IMR-90 (cell line): Measurements from ENCODE around the gene IGF2R. TPM values are rescaled to one million over a fixed set of nuclear protein-coding genes. Genes with fewer than 3 reads are reported as not detected.

ENCODE experiments used
- ATAC-seq: fragments of 200-7000 bp; cut with Tn5 transposase; 2 replicates; pipeline ENCODE4 v1.9.1; 2020; ENCODE audit warnings: low read depth, mild to moderate bottlenecking, moderate library complexity
- BruUV-seq: library from RNA; stranded (reverse); fragments of 400-500 nt; replicated peaks from 2 replicates; lab custom pipeline; 2021; lab: Mats Ljungman, UMichigan
- CTCF ChIA-PET: fragments of 300-600 bp; formaldehyde crosslinking; extraction: SDS; loops from one replicate; lab custom pipeline; 2021; ENCODE audit warnings: antibody characterized with exemption; lab: Yijun Ruan, JAX
- POLR2A ChIA-PET: fragments of 300-600 bp; sonication (Branson Sonifier 250); formaldehyde crosslinking; loops from one replicate; lab custom pipeline; 2022; ENCODE audit warnings: antibody characterized with exemption; ENCODE audit not compliant: unreplicated experiment; lab: Charles Lee
- DNase-seq: peaks from one replicate; pipeline ENCODE4 v3.0.0; 2013
- H2AFZ ChIP-seq: replicated peaks from 2 replicates; pipeline ENCODE3; 2013; ENCODE audit warnings: low read length, mild to moderate bottlenecking; ENCODE audit not compliant: poor library complexity
- H2AK5ac ChIP-seq: 2 replicates; pipeline ENCODE4 v1.6.1; 2013; ENCODE audit warnings: low read depth, low read length, inconsistent platforms
- H2AK9ac ChIP-seq: replicated peaks from 2 replicates; pipeline ENCODE3; 2013; ENCODE audit warnings: mild to moderate bottlenecking, low read depth, low read length, moderate library complexity; ENCODE audit not compliant: poor library complexity
- H2BK120ac ChIP-seq: 2 replicates; pipeline ENCODE4 v1.6.1; 2013; ENCODE audit warnings: low read depth, low read length, inconsistent platforms
- H2BK15ac ChIP-seq: 3 replicates; pipeline ENCODE4 v1.6.1; 2013; ENCODE audit warnings: low read depth, low read length, inconsistent platforms
- H2BK20ac ChIP-seq: 2 replicates; pipeline ENCODE4 v1.6.1; 2013; ENCODE audit warnings: low read depth, mild to moderate bottlenecking, inconsistent platforms, low read length, moderate library complexity
- H2BK5ac ChIP-seq: 2 replicates; pipeline ENCODE4 v1.6.1; 2013; ENCODE audit warnings: mild to moderate bottlenecking, low read depth, low read length, inconsistent platforms; ENCODE audit not compliant: poor library complexity, severe bottlenecking
- H3K14ac ChIP-seq: replicated peaks from 2 replicates; pipeline ENCODE4 v1.6.1; 2013; ENCODE audit warnings: low read depth, low read length, inconsistent platforms
- H3K18ac ChIP-seq: 2 replicates; pipeline ENCODE4 v1.6.1; 2013; ENCODE audit warnings: low read depth, low read length, control low read depth
- H3K23ac ChIP-seq: 2 replicates; pipeline ENCODE4 v1.6.1; 2013; ENCODE audit warnings: low read depth, low read length, inconsistent platforms
- H3K27ac ChIP-seq: 2 replicates; pipeline ENCODE4 v1.5.1; 2013; ENCODE audit warnings: mild to moderate bottlenecking, control low read depth, low read length; ENCODE audit not compliant: insufficient read depth
- H3K27me3 ChIP-seq: 2 replicates; pipeline ENCODE4 v1.6.1; 2013; ENCODE audit warnings: low read length; ENCODE audit not compliant: control insufficient read depth, insufficient read depth
- H3K36me3 ChIP-seq: 2 replicates; pipeline ENCODE4 v1.6.1; 2013; ENCODE audit warnings: low read length, mixed read lengths; ENCODE audit not compliant: control insufficient read depth, insufficient read depth
- H3K4ac ChIP-seq: 2 replicates; pipeline ENCODE4 v1.6.1; 2013; ENCODE audit warnings: low read depth, low read length, inconsistent platforms
- H3K4me1 ChIP-seq: 2 replicates; pipeline ENCODE4 v1.6.1; 2013; ENCODE audit warnings: low read length, mixed read lengths; ENCODE audit not compliant: control insufficient read depth, insufficient read depth
- H3K4me2 ChIP-seq: 2 replicates; pipeline ENCODE4 v1.6.1; 2013; ENCODE audit warnings: low read depth, mild to moderate bottlenecking, control low read depth, low read length, moderate library complexity
- H3K4me3 ChIP-seq: 2 replicates; pipeline ENCODE4 v1.5.1; 2013; ENCODE audit warnings: low read depth, mild to moderate bottlenecking, control low read depth, low read length, moderate library complexity; ENCODE audit not compliant: insufficient read depth
- H3K56ac ChIP-seq: 2 replicates; pipeline ENCODE4 v1.6.1; 2013; ENCODE audit warnings: low read length, inconsistent platforms; ENCODE audit not compliant: insufficient read depth; ENCODE audit errors: extremely low read depth
- H3K79me1 ChIP-seq, 2 experiments: 2 replicates each; pipeline ENCODE4 v1.6.1; 2013; ENCODE audit warnings: low read length in 2 of 2, inconsistent platforms in 1 of 2, low read depth in 1 of 2
- H3K9ac ChIP-seq: 2 replicates; pipeline ENCODE4 v1.6.1; 2013; ENCODE audit warnings: low read depth, low read length, control low read depth
- H3K9me1 ChIP-seq: 2 replicates; pipeline ENCODE4 v1.6.1; 2013; ENCODE audit warnings: low read length, inconsistent platforms; ENCODE audit not compliant: insufficient read depth
- H3K9me3 ChIP-seq: 2 replicates; pipeline ENCODE4 v1.6.1; 2013; ENCODE audit warnings: low read length; ENCODE audit not compliant: control insufficient read depth, insufficient read depth
- H4K20me1 ChIP-seq: 2 replicates; pipeline ENCODE4 v1.6.1; 2013; ENCODE audit warnings: low read length, inconsistent platforms; ENCODE audit not compliant: insufficient read depth
- H4K5ac ChIP-seq: 2 replicates; pipeline ENCODE4 v1.6.1; 2013; ENCODE audit warnings: mild to moderate bottlenecking, low read depth, low read length, control low read depth
- H4K8ac ChIP-seq, 2 experiments: 2 replicates each; pipeline ENCODE4 v1.6.1; 2013; ENCODE audit warnings: low read depth in 2 of 2, low read length in 2 of 2, control low read depth in 1 of 2, inconsistent platforms in 1 of 2
- H4K91ac ChIP-seq: 2 replicates; pipeline ENCODE4 v1.6.1; 2013; ENCODE audit warnings: low read depth, low read length, inconsistent platforms; ENCODE audit not compliant: insufficient read depth
- BHLHE40 ChIP-seq: fragments of 150-350 bp; IDR thresholded peaks from 2 replicates; pipeline ENCODE4 v1.6.1; 2016; ENCODE audit warnings: mild to moderate bottlenecking, low read depth, low read length
- CEBPB ChIP-seq: IDR thresholded peaks from 2 replicates; pipeline ENCODE4 v1.6.1; 2012; ENCODE audit warnings: low read depth, low read length, improper control_type of control experiment
- CHD1 ChIP-seq: IDR thresholded peaks from 2 replicates; pipeline ENCODE4 v1.6.1; 2012; ENCODE audit warnings: low read depth, low read length, improper control_type of control experiment
- CTCF ChIP-seq: conservative IDR thresholded peaks from 2 replicates; pipeline ENCODE4 v1.5.1; 2012; ENCODE audit warnings: mild to moderate bottlenecking, low read depth, low read length, improper control_type of control experiment
- ELK1 ChIP-seq: fragments of 150-350 bp; IDR thresholded peaks from 2 replicates; pipeline ENCODE4 v1.6.1; 2016; ENCODE audit warnings: low read depth, mild to moderate bottlenecking, low read length, moderate library complexity, borderline replicate concordance
- FOS ChIP-seq: fragments of 150-350 bp; IDR thresholded peaks from 2 replicates; pipeline ENCODE4 v1.6.1; 2016; ENCODE audit warnings: low read depth, low read length
- MAFK ChIP-seq: IDR thresholded peaks from 2 replicates; pipeline ENCODE4 v1.6.1; 2012; ENCODE audit warnings: low read depth, low read length, improper control_type of control experiment
- MAZ ChIP-seq: IDR thresholded peaks from 2 replicates; pipeline ENCODE4 v1.6.1; 2012; ENCODE audit warnings: low read depth, mild to moderate bottlenecking, low read length, improper control_type of control experiment, moderate library complexity, borderline replicate concordance
- MXI1 ChIP-seq: IDR thresholded peaks from 2 replicates; pipeline ENCODE4 v1.6.1; 2012; ENCODE audit warnings: low read depth, mild to moderate bottlenecking, low read length, moderate library complexity, borderline replicate concordance
- NFE2L2 ChIP-seq: fragments of 150-350 bp; IDR thresholded peaks from 2 replicates; pipeline ENCODE4 v1.6.1; 2016; ENCODE audit warnings: low read depth, mild to moderate bottlenecking, low read length
- POLR2A ChIP-seq: IDR thresholded peaks from 2 replicates; pipeline ENCODE4 v1.6.1; 2012; ENCODE audit warnings: mild to moderate bottlenecking, low read depth, low read length
- RAD21 ChIP-seq: IDR thresholded peaks from 2 replicates; pipeline ENCODE4 v1.6.1; 2012; ENCODE audit warnings: low read length, improper control_type of control experiment
- RCOR1 ChIP-seq: IDR thresholded peaks from 2 replicates; pipeline ENCODE4 v1.6.1; 2012; ENCODE audit warnings: mild to moderate bottlenecking, low read length, improper control_type of control experiment; ENCODE audit not compliant: insufficient replicate concordance
- USF2 ChIP-seq: fragments of 150-350 bp; IDR thresholded peaks from 2 replicates; pipeline ENCODE4 v1.6.1; 2017; ENCODE audit warnings: mild to moderate bottlenecking, antibody characterized with exemption, low read length, low read depth
- WGBS, 2 experiments: methylation state at CpG; one replicate each; pipeline versions ENCODE4 v1.1.5 to v1.1.7; 2013; ENCODE audit warnings: missing lambda C conversion rate in 2 of 2; ENCODE audit not compliant: insufficient read length in 1 of 2; ENCODE audit errors: extremely low coverage in 2 of 2; 5-methylcytosine and 5-hydroxymethylcytosine counted together
- dilution Hi-C: fragments of 300-500 bp; cut with HindIII; formaldehyde crosslinking; loops from one replicate; pipeline ENCODE4 v1.14.3; 2018; ENCODE audit warnings: low sequenced_read_pairs; ENCODE audit not compliant: unreplicated experiment
- in situ Hi-C: fragments of 300-500 bp; cut with MboI; formaldehyde crosslinking; loops from 3 replicates; pipeline ENCODE4 v1.14.3; 2019; ENCODE audit warnings: low sequenced_read_pairs, inconsistent platforms, mixed read lengths
- intact Hi-C: fragments of 100-400 bp; cut with micrococcal nuclease; formaldehyde crosslinking; loops from 2 replicates; pipeline ENCODE4 v1.10.0; 2022
- polyA plus RNA-seq, 3 experiments: library from polyadenylated mRNA; depleted of rRNA; stranded (reverse); fragments of >200 nt; gene quantifications; 2 replicates each; pipeline ENCODE4 v1.2.3, GENCODE V29; 2012; ENCODE audit warnings: low replicate concordance in 1 of 3
- total RNA-seq: library from RNA; depleted of rRNA; stranded (reverse); fragments of >200 nt; gene quantifications from 2 replicates; pipeline ENCODE4 v1.2.3, GENCODE V29; 2012

Gene IGF2R
- total and polyA plus RNA-seq, 2 of the 4 experiments (the other 2 are of a cell fraction): 33.2 to 41.4 TPM

GRCh38 chr6:160004018-160004417, 35.1 kb downstream of the IGF2R start:
- no peak for TF ChIP-seq BHLHE40
- no peak for TF ChIP-seq ELK1
- no peak for TF ChIP-seq FOS
- TF ChIP-seq MXI1: no peak
- no peak for TF ChIP-seq POLR2A
- TF ChIP-seq RCOR1: no peak
- no peak for TF ChIP-seq CEBPB
- TF ChIP-seq NFE2L2: no peak
- no peak for TF ChIP-seq RAD21
- TF ChIP-seq CTCF: no peak
- TF ChIP-seq USF2: no peak
- no peak for TF ChIP-seq MAZ
- TF ChIP-seq CHD1: no peak
- TF ChIP-seq MAFK: no peak
- Histone ChIP-seq H4K20me1 (peaks cover 72% of the 10 kb centered on the region), H2BK15ac (no peak overlapping the region), H3K9me1 (peaks cover 8% of the 10 kb centered on the region; the same call in 1 of the 2 replicates), H4K91ac (no peak overlapping the region), H4K5ac (no peak overlapping the region), H2BK5ac (no peak overlapping the region), H3K27me3 (no peaks in the 10 kb centered on the region), H3K14ac (no peak overlapping the region), H4K8ac (no peak overlapping the region), H2AK9ac (no peak overlapping the region), H2BK20ac (no peak overlapping the region), H3K4ac (no peak overlapping the region), H3K27ac (no peak overlapping the region), H3K18ac (no peak overlapping the region), H3K36me3 (peaks cover 8% of the 10 kb centered on the region), H3K4me3 (no peak overlapping the region), H3K56ac (no peak overlapping the region), H3K9me3 (peaks cover 3% of the 10 kb centered on the region; the same call in 1 of the 2 replicates), H3K4me2 (no peak overlapping the region), H2AFZ (no peak overlapping the region), H3K9ac (no peak overlapping the region), H2BK120ac (no peak overlapping the region), H3K23ac (no peak overlapping the region), H3K4me1 (peaks cover 2% of the 10 kb centered on the region; the same call in 1 of the 2 replicates), H3K79me1 (peaks cover 32 to 69% of the 10 kb centered on the region in 2 experiments), H2AK5ac (no peak overlapping the region)
- CTCF ChIA-PET: interaction anchor here (0.6 kb wide), 2 partner anchors 24 to 141 kb away, joined by 3 read pairs; no protein-coding TSS in a partner anchor
- intact Hi-C loops: no loop called here
- ATAC-seq (no peak), DNase-seq (no peak)
- POLR2A ChIA-PET: no interaction called here
- BruUV-seq: no TSS peak
- dilution Hi-C loops: no loop called here
- WGBS, 2 experiments: 95 to 100% methylated on average over 2 to 6 of the region's 8 CpGs
- in situ Hi-C loops: no loop called here
